Ramos (cell line): ENCODE data around the gene CARNS1.

Source experiments
- in situ Hi-C: fragments of 300-500 bp; cut with MboI; formaldehyde crosslinking; loops from one replicate; pipeline ENCODE4 v1.14.3; 2022; ENCODE audit warnings: low sequenced_read_pairs; ENCODE audit not compliant: unreplicated experiment

CARNS1 gene

GRCh38 chr11:67457453-67457852 lies 42.0 kb downstream of the CARNS1 start:
- in situ Hi-C loops: no loop called here

- in situ Hi-C loops: no loop called here
Measured at GRCh38 chr11:67458266-67458665, 42.8 kb downstream of the CARNS1 start.

- in situ Hi-C loops: loop anchor here (10.0 kb wide), 1 partner anchor 58 kb away; the partner anchor contains the start of genes PPP1CA and TBC1D10C
Measured at GRCh38 chr11:67463186-67463585, 47.7 kb downstream of the CARNS1 start.

GRCh38 chr11:67463680-67464410 lies 48.4 kb downstream of the CARNS1 start:
- in situ Hi-C loops: loop anchor here (10.0 kb wide), 1 partner anchor 59 kb away; the partner anchor contains the start of genes PPP1CA and TBC1D10C

- in situ Hi-C loops: loop anchor here (10.0 kb wide), 1 partner anchor 60 kb away; the partner anchor contains the start of genes PPP1CA and TBC1D10C
Measured at GRCh38 chr11:67464411-67465188, 49.1 kb downstream of the CARNS1 start.

GRCh38 chr11:67465189-67465510 lies 49.7 kb downstream of the CARNS1 start:
- in situ Hi-C loops: loop anchor here (10.0 kb wide), 1 partner anchor 60 kb away; the partner anchor contains the start of genes PPP1CA and TBC1D10C

GRCh38 chr11:67465530-67465929 lies 50.1 kb downstream of the CARNS1 start:
- in situ Hi-C loops: loop anchor here (10.0 kb wide), 1 partner anchor 61 kb away; the partner anchor contains the start of genes PPP1CA and TBC1D10C

- in situ Hi-C loops: loop anchor here (10.0 kb wide), 1 partner anchor 62 kb away; the partner anchor contains the start of genes PPP1CA and TBC1D10C
Measured at GRCh38 chr11:67466367-67466766, 50.9 kb downstream of the CARNS1 start.

GRCh38 chr11:67466962-67467771 lies 51.7 kb downstream of the CARNS1 start:
- in situ Hi-C loops: loop anchor here (10.0 kb wide), 1 partner anchor 62 kb away; the partner anchor contains the start of genes PPP1CA and TBC1D10C

- in situ Hi-C loops: loop anchor here (10.0 kb wide), 1 partner anchor 63 kb away; the partner anchor contains the start of genes PPP1CA and TBC1D10C
Measured at GRCh38 chr11:67468056-67468455, 52.6 kb downstream of the CARNS1 start.

- in situ Hi-C loops: loop anchor here (10.0 kb wide), 1 partner anchor 64 kb away; the partner anchor contains the start of genes PPP1CA and TBC1D10C
Measured at GRCh38 chr11:67468456-67468758, 52.9 kb downstream of the CARNS1 start.

GRCh38 chr11:67468759-67469507 lies 53.5 kb downstream of the CARNS1 start, which contains the start of gene TMEM134:
TMEM134 (minus strand) TSS chr11:67469251; CDS start chr11:67469192, 59 bp downstream.
- in situ Hi-C loops: loop anchor here (10.0 kb wide), 1 partner anchor 64 kb away; the partner anchor contains the start of genes PPP1CA and TBC1D10C

- in situ Hi-C loops: loop anchor here (10.0 kb wide), 1 partner anchor 65 kb away; the partner anchor contains the start of genes PPP1CA and TBC1D10C
Measured at GRCh38 chr11:67469508-67469811, 54.0 kb downstream of the CARNS1 start.

GRCh38 chr11:67470337-67471002 lies 55.0 kb downstream of the CARNS1 start:
- in situ Hi-C loops: no loop called here

GRCh38 chr11:67472882-67473281 lies 57.4 kb downstream of the CARNS1 start:
- in situ Hi-C loops: no loop called here
